ENCODE data around the gene KCNIP4. TPM values are rescaled to one million over a fixed set of nuclear protein-coding genes. Genes with fewer than 3 reads are reported as not detected.

The KCNIP4 gene
- total and polyA plus RNA-seq, 2 of the 8 experiments (the other 6 are each of a cell fraction or from before 2014, with no cell fraction given): 0.06 TPM; not detected in 1

DNA sequence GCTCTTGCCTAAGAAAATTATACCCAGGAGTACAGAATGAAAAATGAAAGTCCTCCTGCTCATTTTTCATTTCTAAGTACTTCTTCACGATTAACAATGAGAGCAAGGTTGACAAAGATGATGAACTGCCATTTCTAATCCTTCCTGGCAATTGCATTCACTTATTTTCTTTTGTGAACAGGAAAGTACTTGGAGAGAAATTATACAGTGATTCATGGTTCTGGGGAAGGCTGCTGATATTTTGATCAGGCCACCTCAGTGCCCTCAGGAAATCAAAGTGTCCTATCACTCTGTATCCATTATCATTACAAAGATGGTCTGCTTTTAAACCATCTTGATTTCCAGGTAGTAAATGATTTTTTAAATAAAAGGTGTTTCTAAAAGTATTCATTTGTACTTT, 780.9 kb downstream of the KCNIP4 start:
- no peak overlapping the region for H3K23ac ChIP-seq (ENCODE audit: insufficient read length)
- POLR2A ChIA-PET (ENCODE audit: partially characterized antibody): no interaction called here
- H3K79me1 ChIP-seq (ENCODE audit: low read depth, low read length): no peaks in the 10 kb centered on the region
- H2BK5ac ChIP-seq (ENCODE audit: low read depth, low read length): no peak overlapping the region
- DNase-seq (ENCODE audit: low read depth in 1 of 2, low spot score in 2 of 2): no peak
- H3K14ac ChIP-seq (ENCODE audit: insufficient read length): no peak overlapping the region
- H3K18ac ChIP-seq (ENCODE audit: extremely low read depth, low read length): no peak overlapping the region
- FAIRE-seq: no peak
- no peak overlapping the region for H4K5ac ChIP-seq (ENCODE audit: insufficient read length, low read depth, low read length)
- H3K4ac ChIP-seq (replicated peaks; ENCODE audit: insufficient read length, low read depth, low read length): no peak overlapping the region
- no peaks in the 10 kb centered on the region for H3K9me3 ChIP-seq (ENCODE audit: insufficient read depth in 2 of 2, low read depth in 1 of 2, low read length in 1 of 2)
- H2AK5ac ChIP-seq (ENCODE audit: low read depth, low read length): no peak overlapping the region
- TF ChIP-seq SP4 (IDR thresholded peaks at IDR 0.05; ENCODE audit: low read length) (no peak), CBX8 (IDR thresholded peaks at IDR 0.05; ENCODE audit: borderline replicate concordance, low read depth, low read length) (no peak)
- H2BK20ac ChIP-seq (ENCODE audit: low read length): no peak overlapping the region
- 74% methylated on average over 1 of the region's 1 CpG; no CpG with 5 or more reads in 1 of the 2 experiments for WGBS, 2 experiments (ENCODE audit: extremely low coverage in 1 of 2, insufficient coverage in 1 of 2, insufficient read length in 1 of 2, insufficient replicate concordance in 2 of 2, low coverage in 1 of 2, low lambda C conversion rate in 2 of 2, missing lambda C conversion rate in 1 of 2)
- no peaks in the 10 kb centered on the region for H3K23me2 ChIP-seq (ENCODE audit: low read depth, low read length)
- H3K4me3 ChIP-seq (ENCODE audit: extremely low read depth in 1 of 4, insufficient read depth in 2 of 4, low read depth in 3 of 4, low read length in 4 of 4): no peak overlapping the region
- no peaks in the 10 kb centered on the region for H3K4me1 ChIP-seq (replicated peaks in 1 of 4; ENCODE audit: control insufficient read depth in 3 of 4, insufficient read depth in 4 of 4, low read length in 3 of 4)
- no peak overlapping the region for H2BK120ac ChIP-seq (replicated peaks; ENCODE audit: low read depth, low read length)
- no peak overlapping the region for H3K56ac ChIP-seq (replicated peaks; ENCODE audit: insufficient read length, low read depth, low read length)
- no peak overlapping the region for H4K8ac ChIP-seq (ENCODE audit: extremely low read depth, insufficient read depth, low read length)
- no peak overlapping the region for H3K9ac ChIP-seq (replicated peaks in 1 of 4; ENCODE audit: extremely low read depth in 1 of 4, low read depth in 3 of 4, low read length in 3 of 4)
- H3K36me3 ChIP-seq (ENCODE audit: control insufficient read depth in 2 of 4, insufficient read depth in 4 of 4, low read length in 3 of 4): no peaks in the 10 kb centered on the region
- no peak overlapping the region for H3K27ac ChIP-seq (ENCODE audit: low read depth, low read length)
- no peaks in the 10 kb centered on the region for H3K79me2 ChIP-seq (ENCODE audit: control insufficient read depth in 1 of 2, insufficient read depth in 2 of 2, low read length in 2 of 2)
- no peaks in the 10 kb centered on the region for H3K27me3 ChIP-seq (replicated peaks in 1 of 4; ENCODE audit: control insufficient read depth in 3 of 4, extremely low read depth in 1 of 4, insufficient read depth in 3 of 4, low read length in 3 of 4)
- H3K4me2 ChIP-seq (ENCODE audit: insufficient read depth in 1 of 2, low read depth in 2 of 2, low read length in 2 of 2): no peak overlapping the region
- CTCF ChIA-PET (ENCODE audit: partially characterized antibody): interaction anchor here (1.2 to 1.3 kb wide), 2 partner anchors 17 to 302 kb away, joined by 3 read pairs; no protein-coding TSS in a partner anchor
- no peak overlapping the region for H4K91ac ChIP-seq (replicated peaks; ENCODE audit: insufficient read length, low read length)
- H2AFZ ChIP-seq (ENCODE audit: low read length): no peak overlapping the region
- H4K20me1 ChIP-seq (replicated peaks in 1 of 2; ENCODE audit: control insufficient read depth in 1 of 2, insufficient read depth in 2 of 2, low read length in 2 of 2): peaks cover 0 to 1% of the 10 kb centered on the region in 2 experiments
- no peak overlapping the region for H2BK12ac ChIP-seq (ENCODE audit: low read depth, low read length)
- H2BK15ac ChIP-seq (ENCODE audit: low read length): no peak overlapping the region

Data from H1 (cell line).